ENCODE results near the gene PPP1R3A.
"Not testable (repeated sequence)": the region's sequence is repeated elsewhere in the genome, so short reads cannot be mapped to it uniquely, and the experiment has no call there.

Gene PPP1R3A, protein sequence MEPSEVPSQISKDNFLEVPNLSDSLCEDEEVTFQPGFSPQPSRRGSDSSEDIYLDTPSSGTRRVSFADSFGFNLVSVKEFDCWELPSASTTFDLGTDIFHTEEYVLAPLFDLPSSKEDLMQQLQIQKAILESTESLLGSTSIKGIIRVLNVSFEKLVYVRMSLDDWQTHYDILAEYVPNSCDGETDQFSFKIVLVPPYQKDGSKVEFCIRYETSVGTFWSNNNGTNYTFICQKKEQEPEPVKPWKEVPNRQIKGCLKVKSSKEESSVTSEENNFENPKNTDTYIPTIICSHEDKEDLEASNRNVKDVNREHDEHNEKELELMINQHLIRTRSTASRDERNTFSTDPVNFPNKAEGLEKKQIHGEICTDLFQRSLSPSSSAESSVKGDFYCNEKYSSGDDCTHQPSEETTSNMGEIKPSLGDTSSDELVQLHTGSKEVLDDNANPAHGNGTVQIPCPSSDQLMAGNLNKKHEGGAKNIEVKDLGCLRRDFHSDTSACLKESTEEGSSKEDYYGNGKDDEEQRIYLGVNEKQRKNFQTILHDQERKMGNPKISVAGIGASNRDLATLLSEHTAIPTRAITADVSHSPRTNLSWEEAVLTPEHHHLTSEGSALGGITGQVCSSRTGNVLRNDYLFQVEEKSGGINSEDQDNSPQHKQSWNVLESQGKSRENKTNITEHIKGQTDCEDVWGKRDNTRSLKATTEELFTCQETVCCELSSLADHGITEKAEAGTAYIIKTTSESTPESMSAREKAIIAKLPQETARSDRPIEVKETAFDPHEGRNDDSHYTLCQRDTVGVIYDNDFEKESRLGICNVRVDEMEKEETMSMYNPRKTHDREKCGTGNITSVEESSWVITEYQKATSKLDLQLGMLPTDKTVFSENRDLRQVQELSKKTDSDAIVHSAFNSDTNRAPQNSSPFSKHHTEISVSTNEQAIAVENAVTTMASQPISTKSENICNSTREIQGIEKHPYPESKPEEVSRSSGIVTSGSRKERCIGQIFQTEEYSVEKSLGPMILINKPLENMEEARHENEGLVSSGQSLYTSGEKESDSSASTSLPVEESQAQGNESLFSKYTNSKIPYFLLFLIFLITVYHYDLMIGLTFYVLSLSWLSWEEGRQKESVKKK

DNA sequence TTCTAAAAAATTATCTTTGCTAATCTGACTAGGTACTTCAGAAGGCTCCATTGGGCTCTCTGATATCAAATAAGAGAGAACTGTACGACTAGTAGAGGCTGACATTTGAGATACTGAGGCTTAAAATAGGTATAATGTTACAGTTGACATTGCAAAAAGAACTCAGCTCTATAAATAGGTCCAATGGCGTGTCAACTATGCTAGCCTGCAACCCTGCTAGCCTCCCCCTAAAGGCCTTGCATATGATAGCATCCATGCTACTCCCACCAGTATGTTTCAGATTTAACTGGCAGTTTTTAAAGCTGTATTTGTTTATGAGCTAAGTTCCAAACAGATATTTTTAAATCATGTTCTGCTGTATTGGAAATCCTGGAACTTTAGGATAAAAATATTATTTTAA is at the start of gene PPP1R3A:
TSS of gene PPP1R3A (minus strand) at position 64 of the 400 bp plus-strand sequence. CDS start at position 51, 13 bp downstream.
- DNase-seq (ENCODE audit: low spot score), result no peak

DNA sequence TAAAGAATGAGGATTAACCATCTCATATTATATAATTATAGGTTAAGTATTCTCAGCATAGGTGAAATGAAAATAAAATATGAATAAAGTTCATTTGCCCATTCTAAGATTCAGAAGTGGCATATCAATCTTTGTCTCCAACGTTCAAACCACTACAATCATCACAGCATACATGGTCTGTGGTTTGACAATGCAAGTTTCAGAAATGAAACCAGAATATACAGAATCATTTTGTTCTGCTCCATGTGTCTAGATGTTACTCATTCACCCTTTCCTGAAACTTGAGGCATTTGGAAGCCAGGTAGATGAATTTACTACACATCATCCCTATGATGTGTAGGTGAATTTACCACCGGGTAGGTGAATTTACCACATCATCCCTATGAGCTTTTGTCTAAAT is 44.5 kb upstream of the PPP1R3A start:
- no peak for DNase-seq (ENCODE audit: low spot score)

DNA sequence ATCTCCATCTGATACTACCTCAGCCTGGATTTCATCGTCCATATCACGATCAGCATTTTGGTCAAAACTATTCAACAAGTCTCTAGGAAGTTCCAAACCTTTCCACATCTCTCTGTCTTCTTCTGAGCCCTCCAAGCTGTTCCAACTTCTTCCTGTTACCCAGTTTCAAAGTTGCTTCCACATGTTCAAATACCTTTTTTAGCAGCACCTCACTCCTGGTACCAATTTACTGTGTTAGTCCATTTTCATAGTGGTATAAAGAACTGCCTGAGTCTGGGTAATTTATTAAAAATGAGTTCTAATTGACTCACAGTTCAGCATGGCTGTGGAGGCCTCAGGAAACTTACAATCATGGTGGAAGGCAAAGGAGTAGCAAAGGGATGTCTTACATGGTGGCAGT is 41.1 kb upstream of the PPP1R3A start:
- no peak for DNase-seq (ENCODE audit: low spot score)

DNA sequence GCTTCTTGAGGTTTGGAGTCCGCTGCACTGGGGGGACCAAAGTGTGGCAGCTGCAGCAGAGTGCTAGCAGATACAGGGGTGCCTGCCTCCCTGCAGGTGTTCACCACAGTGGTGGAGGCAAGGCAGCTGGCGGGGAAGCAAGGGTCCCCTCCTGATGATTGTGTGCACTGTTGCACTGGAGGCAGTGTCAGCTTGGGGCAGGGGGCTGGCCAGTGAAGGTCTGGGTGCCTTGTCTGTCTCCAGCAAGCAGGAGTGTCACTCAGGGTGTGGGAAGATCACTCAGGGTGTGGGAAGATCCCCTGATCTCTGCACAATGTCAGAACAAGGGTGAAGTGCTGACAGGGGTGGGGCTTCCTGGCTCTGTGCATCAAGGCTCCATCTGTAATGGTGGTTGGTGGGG is 36.3 kb upstream of the PPP1R3A start:
- no peak for DNase-seq (ENCODE audit: low spot score)

DNA sequence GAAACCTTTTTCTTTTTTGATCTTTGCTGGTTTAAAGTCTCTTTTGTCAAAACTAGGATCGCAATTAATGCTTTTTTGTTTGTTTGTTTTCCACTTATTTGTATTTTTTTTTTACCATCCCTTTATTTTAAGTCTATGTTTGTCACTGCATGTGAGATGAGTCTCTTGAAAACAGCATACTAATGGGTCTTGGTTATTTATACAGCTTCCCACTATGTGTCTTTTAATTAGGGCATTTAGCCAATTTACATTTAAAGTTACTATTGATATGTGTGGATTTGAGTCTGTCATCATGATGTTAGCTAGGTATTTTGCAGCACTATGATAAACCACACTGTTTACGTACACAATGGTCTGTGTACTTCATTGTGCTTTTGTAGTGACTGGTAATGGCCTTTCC is 34.7 kb upstream of the PPP1R3A start:
- no peak for DNase-seq (ENCODE audit: low spot score)

DNA sequence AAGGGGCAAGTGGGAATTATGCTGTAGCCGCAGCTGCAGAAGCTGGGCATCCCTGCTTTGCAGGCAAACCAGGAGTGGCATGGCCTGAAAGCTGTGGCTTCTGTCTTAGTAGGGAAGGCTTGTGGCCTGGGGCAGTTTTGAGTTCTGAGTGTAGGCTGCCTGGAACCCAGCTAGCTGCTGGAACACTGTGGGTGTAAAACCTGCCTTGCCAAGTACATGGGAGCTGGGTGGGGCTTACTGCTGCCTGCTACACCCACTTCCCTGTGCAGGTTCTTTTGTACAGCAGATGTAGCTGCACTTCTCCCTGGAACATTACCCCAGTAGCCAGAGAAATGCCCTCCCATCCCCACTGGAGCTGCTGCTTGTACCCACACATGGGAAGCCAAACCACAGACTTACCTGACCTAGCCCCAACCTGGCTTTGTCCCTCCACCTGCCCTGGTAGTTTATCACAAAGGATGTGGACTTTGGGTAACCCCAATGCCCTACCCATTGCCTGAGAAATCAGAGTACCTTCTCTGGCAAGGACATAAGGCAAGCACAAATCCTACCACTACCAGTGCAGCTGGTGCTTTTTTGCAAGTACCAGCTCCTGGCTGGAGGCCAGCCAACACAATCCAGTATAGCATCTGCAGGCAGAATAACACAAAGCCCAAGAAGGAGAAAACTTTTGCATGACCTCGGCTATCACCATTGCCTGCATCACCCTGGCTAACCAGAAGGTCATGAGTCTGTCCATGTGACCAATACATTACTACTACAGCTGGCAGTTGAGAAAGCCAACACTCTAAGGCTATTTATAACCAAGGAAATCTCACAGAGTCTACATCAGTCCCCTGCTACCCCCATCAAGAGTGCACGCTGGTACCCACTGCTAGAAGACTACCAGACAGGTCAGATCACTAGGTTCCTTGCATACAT is 26.5 kb upstream of the PPP1R3A start:
- peak; percentile 62 for DNase-seq (ENCODE audit: low spot score)

DNA sequence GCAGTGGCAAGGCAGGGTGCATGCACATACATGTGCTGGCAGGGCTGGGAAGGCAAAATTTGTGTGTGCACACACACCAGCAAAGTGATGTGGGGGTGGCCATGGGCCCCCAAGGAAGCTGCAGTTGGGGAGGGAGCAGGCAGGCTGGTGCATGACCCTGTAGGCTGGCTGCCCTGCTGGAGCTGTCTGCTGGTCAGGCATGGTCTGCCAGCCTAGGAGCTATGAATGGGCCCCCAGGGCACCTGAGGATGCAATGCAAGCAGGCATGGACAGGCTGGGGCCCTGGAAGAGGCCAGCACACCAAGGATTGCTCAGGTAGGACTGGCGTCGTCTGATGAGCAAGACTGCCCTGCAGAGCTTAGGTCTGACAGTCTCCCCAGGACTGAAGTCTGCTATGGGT is 18.2 kb upstream of the PPP1R3A start:
- DNase-seq (ENCODE audit: low spot score), result no peak

DNA sequence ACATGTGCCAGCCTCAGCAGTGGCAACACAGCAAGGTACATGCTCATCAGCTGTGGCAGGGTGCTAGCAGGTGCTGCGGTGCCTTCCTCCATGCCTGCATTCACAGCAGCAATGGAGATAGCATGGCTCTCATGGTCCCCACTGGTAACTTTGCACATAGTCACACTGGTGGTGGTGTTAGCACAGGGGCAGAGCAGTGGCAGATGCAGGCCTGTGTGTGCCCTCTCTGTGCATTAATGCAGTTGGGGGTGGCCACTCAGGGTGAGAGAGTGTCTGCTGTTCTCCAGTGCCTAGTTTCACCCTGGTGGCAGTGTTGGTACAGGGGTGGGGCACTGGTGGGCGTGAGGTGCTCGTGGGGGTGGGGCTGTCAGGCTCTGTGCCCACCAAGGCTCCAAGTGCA is 17.7 kb upstream of the PPP1R3A start:
- no peak for DNase-seq (ENCODE audit: low spot score)

DNA sequence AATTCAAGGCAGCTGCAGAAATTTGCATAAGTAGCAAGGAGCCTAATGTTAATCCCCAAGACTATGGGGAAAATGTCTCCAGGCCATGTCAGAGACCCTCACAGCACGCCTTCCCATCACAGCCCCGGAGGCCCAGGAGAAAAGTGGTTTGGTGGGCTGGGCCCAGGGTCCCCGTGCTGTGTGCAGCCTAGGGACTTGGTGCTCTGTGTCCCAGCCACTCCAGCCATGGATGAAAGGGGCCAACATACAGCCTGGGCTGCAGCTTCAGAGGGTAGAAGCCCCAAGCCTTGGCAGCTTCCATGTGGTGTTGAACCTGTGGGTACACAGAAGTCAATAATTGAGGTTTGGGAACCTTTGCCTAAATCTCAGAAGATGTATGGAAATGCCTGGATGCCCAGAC is 10.6 kb upstream of the PPP1R3A start:
- not testable (repeated sequence) for DNase-seq (ENCODE audit: low spot score)

DNA sequence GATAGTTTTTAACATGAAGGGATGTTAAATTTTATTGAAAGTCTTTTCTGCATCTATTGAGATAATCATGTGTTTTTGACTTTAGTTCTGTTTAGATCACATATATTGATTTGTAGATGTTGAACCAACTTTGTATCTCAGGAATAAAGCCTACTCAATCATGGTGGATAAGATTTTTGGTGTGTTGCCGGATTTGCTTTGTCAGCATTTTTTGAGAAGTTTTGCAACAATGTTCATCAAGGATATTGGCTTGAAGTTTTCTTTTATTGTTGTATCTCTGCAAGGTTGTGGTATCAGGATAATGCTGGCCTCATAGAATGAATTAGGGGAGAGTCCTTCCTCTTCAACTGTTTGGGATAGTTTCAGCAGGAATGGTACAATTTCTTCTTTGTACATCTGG is 9.3 kb upstream of the PPP1R3A start:
- no peak for DNase-seq (ENCODE audit: low spot score)

DNA sequence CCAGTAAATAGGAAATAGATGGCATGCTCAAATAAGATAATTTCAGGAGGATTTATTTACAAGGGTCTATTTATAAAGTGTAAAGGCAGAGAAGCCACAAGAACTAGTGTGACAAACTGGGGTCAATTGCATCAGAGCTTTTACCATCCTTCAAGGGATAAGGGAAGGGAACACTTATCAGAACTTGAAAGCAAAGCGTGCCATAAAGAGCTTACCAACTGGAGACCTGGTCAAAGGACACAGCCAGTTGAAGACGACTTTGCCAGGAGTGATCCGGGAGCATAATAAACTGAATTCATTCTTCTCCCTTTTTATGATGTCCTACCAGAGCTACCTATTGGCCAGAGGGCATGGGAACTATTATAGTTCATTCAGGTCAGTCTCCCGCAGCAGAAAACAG is 3.2 kb upstream of the PPP1R3A start:
- DNase-seq (ENCODE audit: low spot score), result no peak

DNA sequence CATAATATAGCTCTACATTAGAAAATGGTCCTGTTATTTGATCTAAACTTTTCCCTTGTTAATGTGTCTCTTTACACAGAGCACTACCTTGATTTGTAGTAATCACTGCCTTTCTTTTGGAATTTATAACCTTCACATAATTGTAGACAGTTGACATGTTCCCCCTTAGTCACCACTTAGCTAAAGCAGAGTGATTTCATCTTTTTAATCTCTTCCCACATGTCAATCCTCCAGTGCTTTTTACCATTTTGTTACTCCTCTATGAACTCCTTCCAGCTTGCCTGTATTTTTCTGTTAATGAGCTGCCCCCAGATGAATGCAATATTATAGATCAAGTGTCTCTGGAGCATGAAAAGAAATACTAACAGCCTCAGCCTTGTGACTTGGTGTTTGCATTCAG is 2.6 kb upstream of the PPP1R3A start:
- no peak for DNase-seq (ENCODE audit: low spot score)

DNA sequence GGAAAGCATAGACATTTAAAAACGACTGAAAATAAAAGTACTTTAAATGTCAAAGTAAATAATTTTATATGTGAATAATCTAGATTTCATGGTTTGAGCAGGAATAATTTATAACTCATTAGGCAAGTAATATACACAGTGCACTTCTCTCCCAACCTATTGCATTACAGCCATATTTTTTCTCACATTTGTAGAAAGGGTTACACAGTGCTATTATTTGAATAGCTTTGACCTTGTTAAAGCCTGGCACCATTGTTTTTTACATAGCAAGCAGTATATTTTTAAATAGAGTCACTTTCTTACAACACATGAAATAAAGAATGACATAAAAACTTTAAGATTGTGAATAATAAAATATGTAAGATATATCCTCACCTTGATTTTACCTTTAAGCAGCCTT is 969 bp downstream of the PPP1R3A start:
- no peak for DNase-seq (ENCODE audit: low spot score)

DNA sequence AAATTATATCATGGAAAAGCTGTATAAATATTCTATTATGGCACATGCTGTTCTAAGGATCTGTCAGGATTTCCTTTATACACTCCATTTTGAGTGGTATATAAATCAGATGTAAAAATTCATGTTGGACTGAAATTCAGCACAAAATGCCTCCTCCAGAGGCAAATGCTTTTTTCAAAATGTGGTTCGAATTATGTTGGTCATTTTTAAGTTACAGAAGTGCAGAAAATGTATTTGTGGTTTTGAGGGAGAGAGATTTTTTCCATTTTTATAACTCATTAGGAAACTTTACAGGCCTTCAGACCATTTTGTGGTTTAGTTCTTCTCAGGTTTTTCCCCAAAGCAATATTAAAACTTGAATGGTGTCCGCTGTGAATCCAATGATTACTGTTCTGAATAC is 2.9 kb downstream of the PPP1R3A start:
- no peak for DNase-seq (ENCODE audit: low spot score)

DNA sequence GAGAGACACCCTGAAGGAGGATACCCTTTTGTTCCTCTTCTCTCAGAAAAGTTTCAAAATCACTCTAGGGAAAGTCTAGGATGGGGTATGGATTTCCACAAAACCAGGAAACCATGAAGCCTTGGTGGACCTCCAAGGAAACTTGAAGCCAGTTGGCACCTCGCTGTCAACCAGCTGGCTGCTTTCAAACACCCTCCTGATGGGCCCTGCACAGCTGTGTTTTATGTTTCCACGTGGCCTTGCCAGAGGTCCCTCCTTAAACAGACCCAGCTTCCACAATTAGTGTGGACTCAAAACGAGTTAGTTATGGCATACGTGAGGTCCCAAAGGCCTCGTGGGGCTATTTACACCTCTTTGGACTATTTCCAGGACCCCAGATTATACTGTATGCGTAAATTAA is 5.9 kb downstream of the PPP1R3A start:
- no peak for DNase-seq (ENCODE audit: low spot score)

DNA sequence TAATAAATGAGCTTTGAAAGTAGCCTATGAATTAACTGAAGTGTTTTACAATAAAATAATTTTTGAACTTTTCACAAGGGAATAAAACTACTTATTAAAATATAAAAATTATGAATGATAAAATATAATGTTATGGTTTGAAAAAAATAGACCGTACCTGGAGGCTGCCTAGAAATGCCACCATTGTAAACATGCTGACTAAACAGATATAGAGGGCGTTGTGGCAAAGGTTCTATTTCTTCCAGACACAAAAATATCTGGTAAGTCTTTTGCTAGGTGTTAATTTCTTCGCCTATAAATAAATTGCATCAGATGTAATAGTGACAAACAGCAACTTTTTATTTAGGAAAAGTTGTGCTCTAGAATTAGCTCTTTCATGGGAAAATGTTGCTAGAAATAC is 11.2 kb downstream of the PPP1R3A start:
- no peak for DNase-seq (ENCODE audit: low spot score)

DNA sequence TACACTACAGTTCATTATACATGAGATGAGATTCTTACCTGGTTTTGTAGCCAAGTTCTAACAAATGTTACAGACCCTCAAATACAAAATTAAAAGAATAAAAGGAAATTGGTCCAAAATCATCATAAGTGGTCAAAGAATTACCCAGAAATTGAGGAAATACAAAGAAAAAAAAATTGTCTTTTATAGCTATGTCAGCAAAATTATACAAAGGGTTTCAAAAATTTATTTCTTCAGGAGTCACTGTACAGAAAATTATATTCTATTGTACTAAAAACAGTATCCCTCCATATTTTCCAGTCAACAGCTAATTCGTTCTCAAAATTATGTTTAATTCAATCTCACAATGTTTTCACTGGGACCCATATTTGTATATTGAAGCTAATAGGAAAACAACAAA is 14.3 kb downstream of the PPP1R3A start:
- no peak for DNase-seq (ENCODE audit: low spot score)

DNA sequence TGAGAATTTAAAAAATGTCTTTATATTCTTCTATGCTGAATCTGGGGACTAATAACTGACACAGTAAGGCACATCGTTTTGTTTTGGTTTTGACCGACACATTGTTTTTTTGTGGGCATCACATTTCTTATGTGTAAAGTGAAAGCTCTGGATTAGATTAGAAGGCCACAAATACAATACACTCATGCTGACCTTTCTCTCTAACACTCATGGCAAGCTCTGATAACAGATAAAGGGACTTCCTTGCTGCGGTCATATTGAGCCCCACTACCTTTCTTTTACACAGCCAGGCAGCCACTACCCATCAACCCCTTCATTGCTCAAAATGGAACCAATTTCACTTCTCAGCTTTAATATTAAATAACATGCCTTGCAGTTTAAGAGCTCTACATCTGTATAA is 26.0 kb downstream of the PPP1R3A start:
- DNase-seq (ENCODE audit: low spot score), result no peak

DNA sequence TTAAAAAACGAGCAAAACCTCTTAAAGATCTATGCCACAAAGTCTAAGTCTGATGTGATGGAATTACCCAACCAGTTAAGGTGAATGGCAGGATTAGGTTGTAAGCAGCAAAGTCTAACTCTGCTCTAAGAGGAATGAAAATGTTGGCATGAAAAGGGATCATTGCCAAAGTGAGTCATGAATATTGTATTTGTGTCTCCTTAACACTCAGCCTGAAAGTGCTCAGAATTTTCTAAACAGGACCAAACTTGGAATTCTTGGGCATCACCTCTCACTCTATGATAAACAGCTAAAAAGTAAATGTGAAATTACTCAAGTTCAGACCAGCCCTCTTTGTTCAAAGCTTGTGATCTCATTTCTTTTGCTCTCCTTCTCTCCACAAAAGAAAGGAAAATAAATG is 27.0 kb downstream of the PPP1R3A start:
- no peak for DNase-seq (ENCODE audit: low spot score)

DNA sequence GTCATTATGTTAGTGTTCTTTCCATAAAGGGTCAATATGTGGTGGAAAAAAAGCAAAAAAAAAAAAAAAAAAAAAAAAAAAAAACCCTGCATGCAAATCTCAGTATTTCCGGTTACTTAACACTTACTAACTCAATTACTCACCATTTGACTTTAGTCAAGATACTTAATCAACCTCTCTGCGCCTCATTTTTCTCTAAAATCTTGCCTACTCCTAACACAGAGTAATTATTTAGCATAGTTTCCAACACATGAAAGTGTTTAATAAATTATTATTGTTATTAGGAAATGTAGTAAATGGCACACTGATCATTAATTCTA is 27.8 kb downstream of the PPP1R3A start:
- no peak for DNase-seq (ENCODE audit: low spot score)

DNA sequence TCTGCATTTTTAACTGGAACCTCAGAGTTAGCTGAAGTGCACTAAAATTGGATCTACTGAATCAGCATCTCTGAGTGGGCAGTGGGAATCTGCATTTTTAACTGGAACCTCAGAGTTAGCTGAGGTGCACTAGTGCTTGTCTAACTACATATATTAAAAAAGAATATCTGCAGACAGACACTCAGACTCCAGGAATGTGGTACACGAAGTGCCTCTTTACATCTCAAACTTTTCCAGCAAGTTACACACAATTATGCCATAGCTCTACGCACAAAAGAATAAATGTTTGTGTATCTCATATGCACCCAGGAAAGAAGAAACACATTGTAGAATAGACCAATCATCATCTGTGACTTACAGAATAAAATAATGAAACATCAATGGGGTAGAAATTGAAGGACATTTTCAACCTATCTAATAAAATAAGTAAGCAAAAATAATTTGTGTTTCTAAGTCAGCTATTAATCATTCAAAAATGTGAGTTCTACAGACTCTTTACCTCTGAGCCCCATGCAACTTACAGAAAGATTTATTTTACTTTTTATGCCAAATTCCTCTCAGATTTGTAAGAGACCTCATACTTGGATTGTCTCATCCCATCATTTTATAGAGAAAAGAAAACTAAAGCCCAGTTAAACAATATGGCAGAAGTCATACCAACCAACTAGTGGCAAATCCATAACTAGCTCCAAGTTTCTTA is 28.3 kb downstream of the PPP1R3A start:
- no peak for DNase-seq (ENCODE audit: low spot score)

Data from Ammon's horn (tissue), 1 donor.